Smooth muscle cell (in vitro differentiated cells): ENCODE results near the gene WASHC2C. TPM values are rescaled to one million over a fixed set of nuclear protein-coding genes. Genes with fewer than 3 reads are reported as not detected.
"Not testable (repeated sequence)": the region's sequence is repeated elsewhere in the genome, so short reads cannot be mapped to it uniquely, and the experiment has no call there.

Experiments used
- DNase-seq: peaks from one replicate; lab custom pipeline; 2025; ENCODE audit not compliant: unreplicated experiment; lab: John Stamatoyannopoulos, UW
- H2AFZ ChIP-seq: fragments of 200-600 bp; sonication (generic); 2 replicates; pipeline ENCODE4 v1.6.0; 2016; ENCODE audit warnings: antibody characterized with exemption, low read depth, mild to moderate bottlenecking
- H3F3A ChIP-seq: fragments of 200-600 bp; sonication (generic); 2 replicates; pipeline ENCODE4 v1.6.0; 2017; ENCODE audit warnings: antibody characterized with exemption, low read depth
- H3K27ac ChIP-seq: fragments of 200-600 bp; sonication (generic); 2 replicates; pipeline ENCODE4 v1.5.1; 2016; ENCODE audit warnings: low read depth, mild to moderate bottlenecking
- H3K27me3 ChIP-seq: fragments of 200-600 bp; sonication (generic); 2 replicates; pipeline ENCODE4 v1.6.1; 2016; ENCODE audit warnings: low read depth, mild to moderate bottlenecking
- H3K36me3 ChIP-seq: fragments of 200-600 bp; sonication (generic); 2 replicates; pipeline ENCODE4 v1.5.1; 2016; ENCODE audit warnings: low read depth
- H3K4me1 ChIP-seq: fragments of 200-600 bp; sonication (generic); 2 replicates; pipeline ENCODE4 v1.5.1; 2016; ENCODE audit warnings: low read depth
- H3K4me2 ChIP-seq: fragments of 200-600 bp; sonication (generic); 2 replicates; pipeline ENCODE4 v1.6.0; 2016; ENCODE audit warnings: mild to moderate bottlenecking
- H3K4me3 ChIP-seq: fragments of 200-600 bp; sonication (generic); 2 replicates; pipeline ENCODE4 v1.5.1; 2016; ENCODE audit warnings: mild to moderate bottlenecking
- H3K79me2 ChIP-seq: fragments of 200-600 bp; sonication (generic); 2 replicates; pipeline ENCODE4 v1.6.0; 2016; ENCODE audit warnings: low read depth, mild to moderate bottlenecking
- H3K9ac ChIP-seq: fragments of 200-600 bp; sonication (generic); 2 replicates; pipeline ENCODE4 v1.6.0; 2016; ENCODE audit warnings: low read depth
- H3K9me3 ChIP-seq: fragments of 200-600 bp; sonication (generic); replicated peaks from 2 replicates; pipeline ENCODE4 v1.5.1; 2016; ENCODE audit warnings: low read depth
- H4K20me1 ChIP-seq: fragments of 200-600 bp; sonication (generic); 2 replicates; pipeline ENCODE4 v1.6.0; 2016; ENCODE audit warnings: low read depth
- WGBS: methylation state at CpG from one replicate; pipeline ENCODE4 v1.1.7; 2016; ENCODE audit warnings: low lambda C conversion rate; 5-methylcytosine and 5-hydroxymethylcytosine counted together
- polyA plus RNA-seq: library from polyadenylated mRNA; unstranded; fragments of >200 nt; fragmentation: Nextera tagmentation; extraction: Ambion mirVana; gene quantifications from 2 replicates; pipeline ENCODE4 v1.2.1, GENCODE V29; 2016
- total RNA-seq: library from RNA; depleted of rRNA; stranded (reverse); fragments of >200 nt; gene quantifications from 2 replicates; pipeline ENCODE4 v1.2.3, GENCODE V29; 2014

WASHC2C gene
- total and polyA plus RNA-seq, 2 experiments from 2014 or later, result 15.1 to 15.9 TPM

- H3K9me3 ChIP-seq, H4K20me1 ChIP-seq, H3K27ac ChIP-seq, H3K4me2 ChIP-seq, H2AFZ ChIP-seq, DNase-seq, H3F3A ChIP-seq, H3K79me2 ChIP-seq, H3K4me3 ChIP-seq, H3K27me3 ChIP-seq, H3K36me3 ChIP-seq, H3K4me1 ChIP-seq, H3K9ac ChIP-seq: not testable (repeated sequence)
- WGBS, result 88% methylated on average over 2 of the region's 5 CpGs
These were observed 60.2 kb downstream of the WASHC2C start for GRCh38 chr10:45787212-45787741.

DNA sequence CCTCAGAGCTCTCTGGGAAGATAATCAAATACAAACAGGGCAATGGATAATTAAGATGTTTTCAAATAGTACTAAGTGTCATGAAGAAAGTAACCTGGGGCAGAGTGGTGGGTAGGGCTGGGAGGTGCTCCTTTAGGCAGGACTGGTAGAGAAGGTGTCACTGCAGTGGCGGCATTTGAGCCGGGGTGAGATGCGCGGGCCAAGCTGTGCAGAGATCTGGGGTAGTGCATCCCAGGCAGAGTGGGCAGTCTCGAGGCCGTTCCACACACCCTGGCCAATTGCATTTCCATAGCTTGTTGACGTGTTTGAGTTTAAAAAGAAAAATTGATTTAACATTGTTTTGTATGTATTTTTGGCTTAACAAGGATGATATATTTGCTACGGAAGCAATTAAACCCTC, 62.9 kb downstream of the WASHC2C start:
- H3K27me3 ChIP-seq, DNase-seq, H3K4me3 ChIP-seq, H3K9ac ChIP-seq, H3K4me1 ChIP-seq, H3K9me3 ChIP-seq, H3K79me2 ChIP-seq, H3F3A ChIP-seq, H3K27ac ChIP-seq, H2AFZ ChIP-seq, H3K36me3 ChIP-seq, H4K20me1 ChIP-seq, H3K4me2 ChIP-seq: not testable (repeated sequence)
- 99% methylated on average over 8 of the region's 8 CpGs for WGBS

DNA sequence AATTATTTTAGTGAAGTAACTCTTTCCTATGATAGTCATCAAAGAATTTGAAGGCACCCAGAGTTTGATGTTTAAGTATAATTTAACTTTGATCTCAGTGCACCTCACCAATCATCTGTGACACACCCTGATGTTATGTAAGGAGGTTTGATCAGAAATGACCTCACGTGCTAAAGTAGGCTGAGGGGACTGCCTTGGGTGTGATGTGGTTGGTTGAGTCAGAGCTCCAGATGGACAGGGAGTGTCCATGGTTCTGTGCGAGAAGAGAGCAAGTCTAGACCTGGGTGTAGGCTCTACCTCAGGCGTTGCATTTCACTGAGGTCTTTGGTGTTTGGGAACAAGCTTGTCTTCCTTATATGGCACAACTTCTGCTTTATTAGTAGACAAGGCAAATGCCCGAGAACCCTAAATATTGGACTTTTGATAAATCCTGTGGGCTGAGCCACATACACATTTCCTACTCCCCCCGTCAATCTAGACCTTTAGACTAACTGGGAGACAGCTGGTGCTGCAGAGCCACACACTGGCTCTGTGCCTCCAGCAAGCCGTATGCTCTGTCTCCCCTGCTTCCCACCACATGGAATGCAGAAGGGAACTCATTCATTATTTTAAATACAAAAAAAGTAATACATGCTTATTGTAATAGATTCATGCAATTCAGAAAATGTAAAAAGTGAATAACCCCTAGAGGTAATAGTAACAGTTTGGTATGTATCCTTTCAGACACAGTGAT, 63.8 kb downstream of the WASHC2C start:
- H3K36me3 ChIP-seq, H3K4me3 ChIP-seq, H3K27ac ChIP-seq, DNase-seq, H3K9me3 ChIP-seq, H3K79me2 ChIP-seq, H3F3A ChIP-seq, H3K4me1 ChIP-seq, H3K4me2 ChIP-seq, H3K27me3 ChIP-seq, H3K9ac ChIP-seq, H2AFZ ChIP-seq, H4K20me1 ChIP-seq: not testable (repeated sequence)
- 93% methylated on average over 5 of the region's 6 CpGs for WGBS

DNA sequence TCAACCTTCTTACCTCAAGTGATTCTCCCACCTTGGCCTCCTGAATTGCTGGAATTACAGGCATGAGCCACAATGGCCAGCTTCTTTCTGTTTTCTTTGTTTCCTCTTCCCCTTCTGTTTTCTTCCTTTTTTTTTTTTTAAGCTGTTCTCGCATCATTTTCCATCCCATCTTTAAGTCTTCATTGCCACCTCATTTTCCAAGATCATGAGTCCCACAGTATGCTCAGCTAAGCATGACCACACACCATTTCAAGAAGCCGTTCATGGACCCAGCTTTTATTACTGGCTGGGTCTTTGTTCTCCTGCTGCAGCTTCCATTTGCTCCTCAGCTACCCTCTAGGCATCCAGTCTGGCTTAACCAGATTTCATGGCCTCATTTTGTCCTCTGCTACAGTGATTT, 67.7 kb downstream of the WASHC2C start:
- H3K27ac ChIP-seq, H3K27me3 ChIP-seq, H2AFZ ChIP-seq, H3K4me2 ChIP-seq, H3K4me1 ChIP-seq, H3K79me2 ChIP-seq, H4K20me1 ChIP-seq, H3K36me3 ChIP-seq, DNase-seq, H3K4me3 ChIP-seq, H3K9me3 ChIP-seq, H3K9ac ChIP-seq, H3F3A ChIP-seq: not testable (repeated sequence)
- WGBS, result 59% methylated on average over 2 of the region's 2 CpGs

DNA sequence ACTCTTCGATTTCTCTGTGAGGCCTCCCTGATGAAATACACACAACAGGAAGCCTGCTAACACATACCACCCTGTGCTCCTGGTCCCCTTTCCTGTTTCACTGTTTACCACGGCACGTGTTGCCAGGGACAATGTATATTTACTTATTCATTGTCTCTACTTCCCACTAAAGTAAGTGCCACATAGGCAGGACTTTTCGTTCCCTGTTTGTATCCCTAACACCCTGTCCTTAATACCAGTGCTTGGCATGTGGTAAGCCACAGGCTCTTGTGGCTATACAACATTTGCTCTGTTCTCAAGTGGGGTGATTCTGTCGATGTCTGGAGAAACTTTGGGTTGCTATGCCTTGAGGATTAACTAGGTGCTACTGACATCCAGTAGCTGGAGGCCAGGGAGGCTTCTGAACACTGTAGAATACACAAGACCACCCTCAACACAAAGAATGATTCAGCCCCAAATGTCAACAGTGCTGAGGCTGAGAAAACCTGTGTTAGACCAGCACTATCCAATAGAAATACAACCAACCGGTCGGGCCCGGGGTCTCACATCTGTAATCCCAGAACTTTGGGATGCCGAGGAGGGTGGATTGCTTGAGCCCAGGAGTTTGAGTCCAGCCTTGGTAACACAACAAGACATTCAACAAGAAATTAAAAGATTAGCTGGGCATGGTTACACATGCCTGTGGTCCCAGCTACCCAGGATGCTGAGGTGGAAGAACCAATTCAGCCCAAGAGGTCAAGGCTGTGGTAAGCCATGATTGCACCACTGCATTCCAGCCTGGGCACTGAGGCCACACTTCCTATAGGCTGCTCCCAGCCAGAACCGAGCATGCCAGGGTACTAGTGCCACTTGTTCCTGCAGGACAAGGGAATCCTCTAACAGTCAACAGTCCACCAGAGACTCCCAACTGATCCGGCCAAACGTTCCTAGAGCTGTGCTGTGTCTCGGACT, 76.3 kb downstream of the WASHC2C start:
- not testable (repeated sequence) for H2AFZ ChIP-seq, H3K4me2 ChIP-seq, DNase-seq, H3K9ac ChIP-seq, H3K27me3 ChIP-seq, H3F3A ChIP-seq, H3K79me2 ChIP-seq, H3K4me1 ChIP-seq, H3K27ac ChIP-seq, H4K20me1 ChIP-seq, H3K36me3 ChIP-seq, H3K4me3 ChIP-seq, H3K9me3 ChIP-seq
- 68% methylated on average over 13 of the region's 13 CpGs for WGBS

DNA sequence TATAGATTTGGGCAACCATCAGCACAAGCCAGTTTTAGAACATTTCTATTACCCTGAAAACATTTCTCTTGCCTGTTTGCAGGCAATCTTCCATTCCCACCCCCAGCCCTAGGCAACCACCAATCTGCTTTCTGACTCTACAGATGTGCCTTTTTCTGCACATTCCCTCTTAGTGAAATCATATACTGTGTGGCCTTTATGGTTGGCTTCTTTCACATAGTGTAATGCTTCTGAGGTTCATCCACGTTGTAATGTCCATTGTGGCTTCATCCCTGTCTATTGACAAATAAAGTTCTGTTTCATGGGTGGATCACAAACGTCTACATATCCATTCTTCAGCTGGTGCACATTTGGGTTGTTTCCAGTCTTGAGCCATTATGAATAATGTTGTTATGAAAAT, 77.9 kb downstream of the WASHC2C start:
- H3K4me1 ChIP-seq, H3K9me3 ChIP-seq, H3K4me2 ChIP-seq, H2AFZ ChIP-seq, H4K20me1 ChIP-seq, H3K36me3 ChIP-seq, H3K79me2 ChIP-seq, H3K27me3 ChIP-seq, H3K9ac ChIP-seq, H3K4me3 ChIP-seq, H3K27ac ChIP-seq, DNase-seq, H3F3A ChIP-seq: not testable (repeated sequence)
- 38% methylated on average over 2 of the region's 2 CpGs for WGBS
